Measurements from ENCODE around the gene CNTNAP2. TPM values are rescaled to one million over a fixed set of nuclear protein-coding genes. Genes with fewer than 3 reads are reported as not detected.
"Not testable (repeated sequence)": the region's sequence is repeated elsewhere in the genome, so short reads cannot be mapped to it uniquely, and the experiment has no call there.

CNTNAP2 gene
- total and polyA plus RNA-seq, 2 of the 4 experiments (the other 2 are of a cell fraction): not detected

- WGBS, 2 experiments (ENCODE audit: extremely low coverage in 2 of 2, insufficient read length in 1 of 2): 69 to 100% methylated on average over 8 to 9 of the region's 11 CpGs
- H4K8ac ChIP-seq (ENCODE audit: low read depth in 2 of 2, low read length in 2 of 2); CTCF ChIA-PET; H3K4me1 ChIP-seq (ENCODE audit: control insufficient read depth, insufficient read depth, low read length); H2BK120ac ChIP-seq (ENCODE audit: low read depth, low read length); H2AFZ ChIP-seq (replicated peaks; ENCODE audit: low read length, poor library complexity); H3K79me1 ChIP-seq (ENCODE audit: low read depth in 1 of 2, low read length in 2 of 2); intact Hi-C loops (cut with micrococcal nuclease); BruUV-seq (replicated peaks); H4K91ac ChIP-seq (ENCODE audit: insufficient read depth, low read depth, low read length); H3K27me3 ChIP-seq (ENCODE audit: control insufficient read depth, insufficient read depth, low read length); H2BK20ac ChIP-seq (ENCODE audit: low read depth, low read length); ATAC-seq (ENCODE audit: low read depth); H2BK15ac ChIP-seq (ENCODE audit: low read depth, low read length); H3K4me3 ChIP-seq (ENCODE audit: insufficient read depth, low read depth, low read length); H3K36me3 ChIP-seq (ENCODE audit: control insufficient read depth, insufficient read depth, low read length); H3K18ac ChIP-seq (ENCODE audit: low read depth, low read length); H4K5ac ChIP-seq (ENCODE audit: low read depth, low read length); H4K20me1 ChIP-seq (ENCODE audit: insufficient read depth, low read length); H3K23ac ChIP-seq (ENCODE audit: low read depth, low read length); H3K56ac ChIP-seq (ENCODE audit: extremely low read depth, insufficient read depth, low read length); H3K4ac ChIP-seq (ENCODE audit: low read depth, low read length); H3K9me1 ChIP-seq (ENCODE audit: insufficient read depth, low read length); POLR2A ChIA-PET (ENCODE audit: unreplicated experiment); H2AK5ac ChIP-seq (ENCODE audit: low read depth, low read length); H3K4me2 ChIP-seq (ENCODE audit: low read depth, low read length); H3K14ac ChIP-seq (replicated peaks; ENCODE audit: low read depth, low read length); dilution Hi-C loops (cut with HindIII; ENCODE audit: low sequenced_read_pairs, unreplicated experiment); H3K27ac ChIP-seq (ENCODE audit: insufficient read depth, low read length); H3K9ac ChIP-seq (ENCODE audit: low read depth, low read length); in situ Hi-C loops (cut with MboI; ENCODE audit: low sequenced_read_pairs); H2AK9ac ChIP-seq (replicated peaks; ENCODE audit: low read depth, low read length, poor library complexity): not testable (repeated sequence)
- DNase-seq: peak; percentile 7
- peak overlapping the region; percentile 68 for H2BK5ac ChIP-seq (ENCODE audit: low read depth, low read length, poor library complexity, severe bottlenecking)
- peaks cover 43% of the 10 kb centered on the region for H3K9me3 ChIP-seq (ENCODE audit: control insufficient read depth, insufficient read depth, low read length)
Measured at GRCh38 chr7:148331456-148331855, 2214.9 kb downstream of the CNTNAP2 start.
